ENCODE results near the gene OR14A2. TPM values are rescaled to one million over a fixed set of nuclear protein-coding genes. Genes with fewer than 3 reads are reported as not detected.

Gene OR14A2
- total and polyA plus RNA-seq, 2 experiments from 2014 or later: 0.60 TPM; not detected in 1

DNA sequence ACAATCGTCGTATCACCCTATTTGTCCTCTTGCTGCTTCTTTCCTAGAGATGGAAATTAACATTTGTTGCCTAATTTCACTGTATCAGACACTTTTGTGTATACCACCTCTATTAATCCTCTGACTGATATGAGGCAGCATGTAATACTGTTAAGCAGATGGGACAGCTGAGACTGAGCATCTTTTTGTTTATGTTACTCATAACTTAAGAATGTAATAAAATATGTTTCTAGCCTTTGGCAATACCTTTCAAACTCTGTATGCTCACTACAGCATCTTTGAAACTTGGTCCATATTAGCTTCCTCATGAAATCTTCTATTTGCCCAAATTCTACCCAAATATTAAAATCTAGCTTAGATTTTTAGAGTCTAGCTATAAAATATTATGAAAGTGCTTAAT lies 7.2 kb downstream of the OR14A2 start:
- Histone ChIP-seq H4K20me1 (replicated peaks; ENCODE audit: insufficient read depth) (no peaks in the 10 kb centered on the region), H3K79me2 (replicated peaks; ENCODE audit: insufficient read depth) (no peaks in the 10 kb centered on the region), H3K36me3 (ENCODE audit: insufficient read depth) (no peaks in the 10 kb centered on the region), H3K4me2 (no peak overlapping the region), H2AFZ (no peak overlapping the region), H3K4me1 (ENCODE audit: insufficient read depth) (no peaks in the 10 kb centered on the region), H3F3A (replicated peaks; ENCODE audit: low read depth) (no peaks in the 10 kb centered on the region), H3K9me2 (ENCODE audit: insufficient read depth) (no peaks in the 10 kb centered on the region), H3K27ac (ENCODE audit: low read depth) (no peak overlapping the region), H3K27me3 (ENCODE audit: insufficient read depth) (no peaks in the 10 kb centered on the region), H3K4me3 (no peak overlapping the region)
- Mint-ChIP-seq H3K27me3 (ENCODE audit: insufficient read depth, low read depth, poor library complexity) (no peaks in the 10 kb centered on the region), H3K4me1 (no peaks in the 10 kb centered on the region), H3K4me3 (no peak overlapping the region), H3K9me3 (peaks cover 64% of the 10 kb centered on the region), H3K36me3 (ENCODE audit: low read depth) (peaks cover 3% of the 10 kb centered on the region), H3K27ac (no peak overlapping the region)
- TF ChIP-seq ZNF331 (CRISPR knock-in tag; IDR thresholded peaks at IDR 0.05; ENCODE audit: low read depth): no peak
- no peak for TF ChIP-seq EZH2 (IDR thresholded peaks at IDR 0.05; ENCODE audit: low read depth, unreplicated experiment)
- TF ChIP-seq EZH2phosphoT487 (IDR thresholded peaks at IDR 0.05; ENCODE audit: unreplicated experiment): no peak
- TF ChIP-seq, protein P1, sequence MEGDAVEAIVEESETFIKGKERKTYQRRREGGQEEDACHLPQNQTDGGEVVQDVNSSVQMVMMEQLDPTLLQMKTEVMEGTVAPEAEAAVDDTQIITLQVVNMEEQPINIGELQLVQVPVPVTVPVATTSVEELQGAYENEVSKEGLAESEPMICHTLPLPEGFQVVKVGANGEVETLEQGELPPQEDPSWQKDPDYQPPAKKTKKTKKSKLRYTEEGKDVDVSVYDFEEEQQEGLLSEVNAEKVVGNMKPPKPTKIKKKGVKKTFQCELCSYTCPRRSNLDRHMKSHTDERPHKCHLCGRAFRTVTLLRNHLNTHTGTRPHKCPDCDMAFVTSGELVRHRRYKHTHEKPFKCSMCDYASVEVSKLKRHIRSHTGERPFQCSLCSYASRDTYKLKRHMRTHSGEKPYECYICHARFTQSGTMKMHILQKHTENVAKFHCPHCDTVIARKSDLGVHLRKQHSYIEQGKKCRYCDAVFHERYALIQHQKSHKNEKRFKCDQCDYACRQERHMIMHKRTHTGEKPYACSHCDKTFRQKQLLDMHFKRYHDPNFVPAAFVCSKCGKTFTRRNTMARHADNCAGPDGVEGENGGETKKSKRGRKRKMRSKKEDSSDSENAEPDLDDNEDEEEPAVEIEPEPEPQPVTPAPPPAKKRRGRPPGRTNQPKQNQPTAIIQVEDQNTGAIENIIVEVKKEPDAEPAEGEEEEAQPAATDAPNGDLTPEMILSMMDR (conservative IDR thresholded peaks at IDR 0.05; ENCODE audit: low read depth in 2 of 2): no peak
- TF ChIP-seq, protein P2, sequence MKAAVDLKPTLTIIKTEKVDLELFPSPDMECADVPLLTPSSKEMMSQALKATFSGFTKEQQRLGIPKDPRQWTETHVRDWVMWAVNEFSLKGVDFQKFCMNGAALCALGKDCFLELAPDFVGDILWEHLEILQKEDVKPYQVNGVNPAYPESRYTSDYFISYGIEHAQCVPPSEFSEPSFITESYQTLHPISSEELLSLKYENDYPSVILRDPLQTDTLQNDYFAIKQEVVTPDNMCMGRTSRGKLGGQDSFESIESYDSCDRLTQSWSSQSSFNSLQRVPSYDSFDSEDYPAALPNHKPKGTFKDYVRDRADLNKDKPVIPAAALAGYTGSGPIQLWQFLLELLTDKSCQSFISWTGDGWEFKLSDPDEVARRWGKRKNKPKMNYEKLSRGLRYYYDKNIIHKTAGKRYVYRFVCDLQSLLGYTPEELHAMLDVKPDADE (IDR thresholded peaks at IDR 0.05): no peak
- TF ChIP-seq POLR2AphosphoS5 (IDR thresholded peaks at IDR 0.05; ENCODE audit: low read depth): no peak
- TF ChIP-seq REST (IDR thresholded peaks at IDR 0.05; ENCODE audit: unreplicated experiment): no peak
- TF ChIP-seq JUNB (IDR thresholded peaks at IDR 0.05; ENCODE audit: unreplicated experiment): no peak
- TF ChIP-seq ZNF114 (CRISPR knock-in tag; IDR thresholded peaks at IDR 0.05): no peak
- no peak for TF ChIP-seq CREB1 (CRISPR knock-in tag; IDR thresholded peaks at IDR 0.05; ENCODE audit: low read depth)
- DNase-seq (ENCODE audit: low spot score) (no peak), ATAC-seq (no peak)

Data from GM23338 (cell line).